GM06990 (cell line): Measurements from ENCODE around the gene TMEM235.
A peak's percentile ranks its signal among the peaks of the same experiment; 100 is the strongest.

Experiments
- DNase-seq: peaks from one replicate; pipeline ENCODE4 v3.0.0-alpha.2; 2011; ENCODE audit not compliant: insufficient read length; ENCODE audit errors: extremely low read depth
- H3K27me3 ChIP-seq: replicated peaks from 2 replicates; pipeline ENCODE4 v1.6.0; 2011; ENCODE audit warnings: low read length; ENCODE audit not compliant: control insufficient read depth, insufficient read depth
- H3K36me3 ChIP-seq: 2 replicates; pipeline ENCODE4 v1.5.1; 2011; ENCODE audit warnings: low read length; ENCODE audit not compliant: control insufficient read depth, insufficient read depth
- H3K4me3 ChIP-seq: replicated peaks from 2 replicates; pipeline ENCODE4 v1.5.1; 2011; ENCODE audit warnings: low read depth, mild to moderate bottlenecking, control low read depth, low read length
- TF ChIP-seq, protein P1 (sequence below): IDR thresholded peaks from 2 replicates; pipeline ENCODE4 v1.5.1; 2011; ENCODE audit warnings: low read length, control low read depth, mild to moderate bottlenecking, inconsistent platforms; ENCODE audit not compliant: insufficient read depth, poor library complexity, severe bottlenecking

Gene TMEM235

DNA sequence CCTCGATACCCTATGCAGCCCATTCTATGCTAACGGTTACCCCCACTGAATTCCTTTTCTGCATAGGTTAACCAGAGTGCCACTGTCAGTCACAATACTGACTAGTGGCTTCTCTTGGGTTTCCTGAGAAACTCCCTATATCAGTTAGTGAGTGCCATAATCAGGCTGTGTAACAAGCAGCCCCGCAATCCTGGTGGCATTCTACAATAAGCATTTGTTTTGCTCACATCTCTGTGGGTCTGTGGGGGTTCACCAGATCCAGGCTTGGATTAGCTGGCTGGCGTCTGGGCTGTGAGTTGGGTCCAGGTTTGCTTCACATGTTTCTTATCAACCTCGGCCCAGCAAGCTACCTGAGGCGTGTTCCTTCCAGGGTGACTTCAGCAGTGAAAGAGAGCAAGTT lies 42.4 kb downstream of the TMEM235 start:
- Histone ChIP-seq H3K36me3 (no peaks in the 10 kb centered on the region), H3K4me3 (no peak overlapping the region), H3K27me3 (peaks cover 3% of the 10 kb centered on the region)
- DNase-seq = no peak
- TF ChIP-seq, protein P1, sequence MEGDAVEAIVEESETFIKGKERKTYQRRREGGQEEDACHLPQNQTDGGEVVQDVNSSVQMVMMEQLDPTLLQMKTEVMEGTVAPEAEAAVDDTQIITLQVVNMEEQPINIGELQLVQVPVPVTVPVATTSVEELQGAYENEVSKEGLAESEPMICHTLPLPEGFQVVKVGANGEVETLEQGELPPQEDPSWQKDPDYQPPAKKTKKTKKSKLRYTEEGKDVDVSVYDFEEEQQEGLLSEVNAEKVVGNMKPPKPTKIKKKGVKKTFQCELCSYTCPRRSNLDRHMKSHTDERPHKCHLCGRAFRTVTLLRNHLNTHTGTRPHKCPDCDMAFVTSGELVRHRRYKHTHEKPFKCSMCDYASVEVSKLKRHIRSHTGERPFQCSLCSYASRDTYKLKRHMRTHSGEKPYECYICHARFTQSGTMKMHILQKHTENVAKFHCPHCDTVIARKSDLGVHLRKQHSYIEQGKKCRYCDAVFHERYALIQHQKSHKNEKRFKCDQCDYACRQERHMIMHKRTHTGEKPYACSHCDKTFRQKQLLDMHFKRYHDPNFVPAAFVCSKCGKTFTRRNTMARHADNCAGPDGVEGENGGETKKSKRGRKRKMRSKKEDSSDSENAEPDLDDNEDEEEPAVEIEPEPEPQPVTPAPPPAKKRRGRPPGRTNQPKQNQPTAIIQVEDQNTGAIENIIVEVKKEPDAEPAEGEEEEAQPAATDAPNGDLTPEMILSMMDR = no peak

DNA sequence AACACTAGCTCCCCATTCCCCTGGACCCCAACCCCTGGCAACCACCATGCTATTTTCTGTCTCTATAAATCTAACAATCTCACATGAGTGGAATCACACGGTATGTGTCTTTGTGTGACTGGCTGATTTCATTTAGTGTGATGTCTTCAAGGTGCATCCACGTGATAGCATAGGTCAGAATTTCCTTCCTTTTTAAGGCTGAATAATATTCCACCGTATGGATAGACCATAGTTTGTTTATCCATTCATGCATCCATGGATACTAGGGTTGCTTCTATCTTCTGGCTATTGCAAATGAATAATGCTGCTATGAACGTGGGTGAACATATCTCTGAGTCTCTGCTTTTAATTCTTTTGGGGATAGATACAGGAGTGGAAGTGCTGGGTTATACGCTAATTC lies 43.9 kb downstream of the TMEM235 start:
- H3K36me3 ChIP-seq = no peaks in the 10 kb centered on the region
- peaks cover 3% of the 10 kb centered on the region for H3K27me3 ChIP-seq

DNA sequence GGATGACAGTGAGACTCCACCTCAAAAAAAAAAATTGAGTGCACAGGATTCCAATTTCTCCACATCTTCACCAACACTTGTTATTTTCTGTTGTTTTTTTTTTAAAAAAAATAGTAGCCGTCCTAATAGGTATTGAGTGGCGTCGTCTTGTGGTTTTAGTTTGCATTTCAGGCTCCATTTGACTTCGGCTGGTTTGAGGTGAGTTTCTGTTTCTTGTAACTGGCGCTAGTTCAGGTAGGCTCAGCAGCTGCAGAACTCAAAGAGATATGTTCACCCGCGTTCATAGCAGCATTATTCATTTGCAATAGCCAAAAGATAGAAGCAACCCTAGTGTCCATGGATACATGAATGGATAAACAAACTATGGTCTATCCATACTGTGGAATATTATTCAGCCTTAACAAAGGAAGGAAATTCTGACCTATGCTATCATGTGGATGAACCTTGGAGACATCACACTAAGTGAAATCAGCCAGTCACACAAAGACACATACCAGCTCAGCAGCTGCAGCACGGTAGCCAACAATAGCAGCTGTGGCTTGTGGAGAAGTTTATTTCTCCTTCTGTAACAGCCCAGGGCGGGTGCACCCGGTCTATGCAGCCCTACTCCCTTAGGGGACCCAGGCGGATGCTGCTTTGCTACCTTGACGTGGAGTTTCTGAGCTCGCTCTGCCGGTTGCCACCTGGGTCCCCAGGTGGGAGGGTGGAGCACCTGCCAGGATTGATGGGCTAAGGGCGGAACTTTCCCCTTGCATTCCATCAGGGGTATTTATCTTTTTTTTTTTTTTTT lies 44.9 kb downstream of the TMEM235 start:
- Histone ChIP-seq H3K27me3 (peaks cover 3% of the 10 kb centered on the region), H3K36me3 (no peaks in the 10 kb centered on the region), H3K4me3 (peak overlapping the region; percentile 19; the same call in 1 of the 2 replicates)
- DNase-seq = peak; percentile 47
- TF ChIP-seq, protein P1 = no peak

More for the DNA sequence above, 43.9 kb downstream of the TMEM235 start:
- H3K4me3 ChIP-seq = no peak overlapping the region
- DNase-seq = no peak
- TF ChIP-seq, protein P1 = no peak

DNA sequence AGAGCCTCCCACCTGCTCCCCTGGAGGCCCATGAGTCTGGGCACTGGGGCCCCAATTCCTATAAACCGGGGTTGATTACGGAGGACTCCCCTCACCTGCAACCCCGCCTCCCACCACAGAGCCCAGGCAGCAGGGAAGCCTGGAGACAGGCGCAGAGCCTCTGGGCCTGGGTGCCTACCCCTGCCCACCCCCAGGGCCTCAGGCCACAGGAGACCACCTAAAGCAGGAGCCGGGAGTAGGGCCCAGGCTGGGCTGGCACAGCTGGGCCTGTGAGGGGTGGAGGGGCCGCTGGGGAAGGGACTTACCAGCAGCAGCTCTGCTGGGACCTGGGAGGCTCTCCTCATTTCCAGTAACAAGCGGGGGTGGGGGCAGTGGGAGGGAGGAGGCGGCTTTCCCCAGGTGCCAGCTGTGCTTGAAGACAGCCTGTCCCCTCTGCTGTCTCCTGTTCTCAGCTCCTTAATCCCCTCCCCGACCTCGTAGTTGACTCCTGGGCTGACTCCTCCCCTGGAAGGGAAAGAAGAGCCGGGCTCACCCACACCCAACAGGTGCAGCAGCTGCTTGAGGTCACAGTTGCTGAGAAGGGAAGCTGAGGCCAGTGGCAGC lies 46.8 kb downstream of the TMEM235 start:
- no peaks in the 10 kb centered on the region; the same call in none of the 2 replicates for H3K27me3 ChIP-seq
- no peak overlapping the region for H3K4me3 ChIP-seq
- H3K36me3 ChIP-seq = no peaks in the 10 kb centered on the region
- no peak for DNase-seq
- TF ChIP-seq, protein P1 = no peak

DNA sequence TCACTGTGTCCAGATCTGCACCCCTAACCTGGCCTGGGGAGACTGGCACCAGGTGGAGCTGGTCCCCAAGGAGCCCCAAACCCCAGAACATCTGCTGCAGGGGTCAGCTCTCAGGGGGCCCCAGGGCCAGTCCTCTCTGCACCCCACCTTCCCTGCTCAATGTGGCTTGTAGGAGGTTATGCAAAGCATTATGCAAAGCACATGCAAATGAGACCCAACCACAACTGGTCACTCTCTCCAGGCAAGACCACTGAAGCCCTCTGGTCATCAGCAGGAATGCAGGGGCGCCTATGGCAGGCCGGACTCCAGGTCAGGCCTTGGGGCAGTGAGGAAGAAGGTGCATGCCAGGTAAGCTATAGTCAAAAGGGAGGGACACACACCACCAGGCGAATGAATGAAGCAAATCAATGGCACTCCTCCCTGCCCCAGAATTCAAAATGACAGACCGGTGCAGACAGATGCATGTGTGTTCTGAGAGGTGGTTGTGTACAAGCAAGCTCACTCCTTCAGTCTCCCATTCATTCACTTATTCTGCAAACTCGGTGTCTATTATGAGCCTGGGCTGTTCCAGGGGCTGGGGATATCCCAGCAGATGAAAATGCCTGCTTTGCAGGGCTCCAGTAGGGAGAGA lies 48.0 kb downstream of the TMEM235 start:
- Histone ChIP-seq H3K36me3 (no peaks in the 10 kb centered on the region), H3K27me3 (no peaks in the 10 kb centered on the region; the same call in 1 of the 2 replicates)

More for the DNA sequence above, 48.0 kb downstream of the TMEM235 start:
- TF ChIP-seq, protein P1 = no peak
- DNase-seq = no peak
- no peak overlapping the region for H3K4me3 ChIP-seq
